MG63 (cell line): ENCODE results near the gene ELAVL2. TPM values are rescaled to one million over a fixed set of nuclear protein-coding genes. Genes with fewer than 3 reads are reported as not detected.
"Not testable (repeated sequence)": the region's sequence is repeated elsewhere in the genome, so short reads cannot be mapped to it uniquely, and the experiment has no call there.

Experiments used
- DNase-seq: peaks from one replicate; pipeline ENCODE4 v3.0.0-alpha.2; 2020
- H3K27me3 ChIP-seq: fragments of 250-450 bp; sonication (Bioruptor Pico); 2 replicates; pipeline ENCODE4 v1.5.1; 2020; ENCODE audit warnings: mild to moderate bottlenecking, moderate library complexity
- H3K36me3 ChIP-seq: fragments of 250-450 bp; sonication (Bioruptor Pico); 2 replicates; pipeline ENCODE4 v1.5.1; 2020; ENCODE audit warnings: mild to moderate bottlenecking, moderate library complexity
- H3K4me3 ChIP-seq: fragments of 250-450 bp; sonication (Bioruptor Pico); 2 replicates; pipeline ENCODE4 v1.5.1; 2020; ENCODE audit warnings: mild to moderate bottlenecking, moderate library complexity
- H3K9me3 ChIP-seq: fragments of 250-450 bp; sonication (Bioruptor Pico); 2 replicates; pipeline ENCODE4 v1.5.1; 2020; ENCODE audit warnings: mild to moderate bottlenecking, moderate library complexity
- total RNA-seq: library from RNA; depleted of rRNA; stranded (reverse); fragments of >200 nt; shearing (Covaris generic); gene quantifications from 2 replicates; pipeline ENCODE4 v1.2.3, GENCODE V29; 2014; ENCODE audit warnings: low replicate concordance

The ELAVL2 gene
- total RNA-seq, 1 experiment from 2014 or later: not detected

DNA sequence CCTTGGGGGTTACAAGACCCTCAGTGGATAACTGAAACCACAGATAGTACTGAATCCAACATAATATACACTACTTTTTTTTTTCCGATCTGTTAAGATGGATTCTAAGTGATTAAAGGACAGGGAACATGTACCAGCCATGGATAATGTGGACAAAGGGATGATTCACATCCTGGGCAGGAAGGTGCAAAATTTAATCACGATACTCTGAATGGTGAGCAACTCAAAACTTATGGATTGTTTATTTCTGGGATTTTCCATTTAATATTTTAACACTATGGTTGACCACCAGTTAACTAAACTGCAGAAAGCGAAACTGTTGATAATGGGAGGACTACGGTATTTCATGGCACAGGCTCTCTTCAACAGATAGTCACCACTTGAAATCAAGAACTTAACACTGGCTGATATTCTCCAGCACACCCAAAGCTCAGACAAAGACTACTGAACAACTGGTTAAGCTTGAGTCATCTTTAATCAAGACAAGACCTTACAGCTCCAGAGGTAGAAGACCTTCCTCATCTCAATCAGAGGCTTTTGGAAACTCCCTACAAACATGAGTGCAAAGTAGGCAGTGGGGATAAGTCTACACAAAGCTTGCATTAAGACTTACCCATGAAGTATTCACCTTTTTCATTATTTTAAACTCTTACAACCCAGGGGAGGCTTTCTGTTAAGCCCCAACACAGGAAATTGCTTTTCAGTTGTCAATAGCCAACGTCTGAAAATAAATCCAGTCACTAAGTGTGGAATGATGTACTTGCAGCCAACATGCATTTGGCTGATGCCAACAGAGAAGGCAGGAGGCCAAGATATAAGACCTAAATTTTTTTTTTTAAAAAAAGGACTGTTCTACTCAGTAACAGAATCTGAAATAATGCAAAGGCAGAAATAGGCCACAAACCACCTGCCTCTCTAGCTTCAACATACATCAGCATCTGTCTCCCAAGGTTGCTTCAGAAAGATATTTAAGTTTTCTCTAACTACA is 78.7 kb downstream of the ELAVL2 start:
- no peak for DNase-seq
- no peak overlapping the region for H3K4me3 ChIP-seq

DNA sequence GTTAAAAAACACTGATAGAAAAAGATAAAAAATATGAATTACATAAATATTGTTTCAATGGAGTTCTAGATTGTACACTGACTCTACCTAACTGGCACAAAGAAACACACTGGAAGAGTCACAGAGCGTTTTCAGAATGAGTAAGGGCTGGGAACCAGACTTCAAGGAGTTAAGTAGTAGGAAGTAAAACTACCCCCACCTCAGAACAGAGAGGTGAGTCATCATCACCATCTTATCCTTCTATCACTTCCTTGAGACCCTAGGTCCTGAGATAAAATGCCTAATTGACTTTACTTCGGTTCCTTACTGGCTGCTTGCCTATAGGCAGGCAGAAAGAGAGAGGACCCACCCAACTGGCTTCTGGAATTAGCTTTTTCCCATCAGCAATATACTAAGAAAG is 79.7 kb downstream of the ELAVL2 start:
- no peaks in the 10 kb centered on the region for H3K27me3 ChIP-seq
- DNase-seq: no peak
- H3K9me3 ChIP-seq: no peaks in the 10 kb centered on the region
- no peak overlapping the region for H3K4me3 ChIP-seq
- H3K36me3 ChIP-seq: no peaks in the 10 kb centered on the region

More for the DNA sequence above, 78.7 kb downstream of the ELAVL2 start:
- no peaks in the 10 kb centered on the region for H3K9me3 ChIP-seq
- no peaks in the 10 kb centered on the region for H3K27me3 ChIP-seq
- H3K36me3 ChIP-seq: no peaks in the 10 kb centered on the region

DNA sequence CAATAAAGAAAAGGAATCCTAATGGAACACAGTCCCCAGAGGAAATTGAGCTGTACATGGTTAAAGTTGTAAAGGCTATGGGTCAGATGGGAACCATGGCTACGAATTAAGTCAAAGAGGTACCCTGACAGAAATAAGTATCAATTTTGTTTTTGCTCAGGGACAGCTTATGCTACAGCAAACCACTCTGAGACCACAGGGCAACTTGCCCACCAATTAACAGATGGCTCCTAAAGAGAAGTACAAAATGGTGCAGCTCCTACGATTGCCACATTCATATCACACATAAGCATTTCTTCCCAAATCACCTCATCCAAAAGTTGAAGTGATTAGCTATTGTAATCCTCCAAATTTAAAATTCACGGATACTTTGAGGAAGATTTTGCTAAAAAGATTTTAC is 83.0 kb downstream of the ELAVL2 start:
- Histone ChIP-seq H3K4me3 (no peak overlapping the region), H3K9me3 (no peaks in the 10 kb centered on the region)

DNA sequence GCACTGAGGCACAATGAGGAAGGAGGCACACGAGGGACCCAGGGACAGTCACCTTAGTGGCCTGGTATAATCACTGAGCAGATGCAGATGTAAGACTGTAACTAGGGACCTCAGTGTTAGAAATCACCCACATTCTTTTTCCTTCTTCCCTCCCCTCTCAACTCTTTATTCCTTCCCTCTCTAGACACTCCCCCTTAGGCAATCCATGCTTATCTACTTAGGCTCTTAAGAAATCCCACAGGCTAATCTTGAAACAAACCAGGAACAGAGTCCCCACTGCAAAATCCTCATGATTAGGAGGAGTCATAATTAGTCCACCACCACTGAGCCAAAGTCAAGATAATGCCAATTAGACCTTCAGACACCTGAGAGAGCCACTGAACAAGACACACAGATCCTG is 84.7 kb downstream of the ELAVL2 start:
- no peaks in the 10 kb centered on the region for H3K27me3 ChIP-seq
- no peak overlapping the region for H3K4me3 ChIP-seq
- H3K9me3 ChIP-seq: no peaks in the 10 kb centered on the region
- no peaks in the 10 kb centered on the region for H3K36me3 ChIP-seq
- DNase-seq: no peak

More for the DNA sequence above, 83.0 kb downstream of the ELAVL2 start:
- Histone ChIP-seq H3K36me3 (no peaks in the 10 kb centered on the region), H3K27me3 (no peaks in the 10 kb centered on the region)
- DNase-seq: no peak

DNA sequence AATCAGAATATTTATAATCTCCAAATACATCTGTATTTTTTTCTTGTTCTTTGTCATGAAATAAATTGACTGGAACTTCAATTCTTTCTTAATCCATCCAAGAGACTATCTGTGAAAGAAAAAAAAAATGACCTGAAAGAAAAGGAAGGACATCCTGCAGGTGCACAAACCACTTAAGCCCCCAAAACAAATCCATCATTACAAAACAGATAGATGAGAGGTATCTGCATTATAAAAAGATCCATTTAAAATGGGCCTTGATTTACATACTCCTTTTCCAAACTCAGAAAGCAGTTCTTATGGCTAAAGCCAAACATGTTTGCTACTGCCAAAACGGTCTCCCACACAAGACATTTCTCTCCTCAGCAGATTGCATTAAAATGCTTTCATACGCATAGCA is 85.5 kb downstream of the ELAVL2 start:
- Histone ChIP-seq H3K36me3 (no peaks in the 10 kb centered on the region), H3K9me3 (no peaks in the 10 kb centered on the region), H3K27me3 (no peaks in the 10 kb centered on the region), H3K4me3 (no peak overlapping the region)
- no peak for DNase-seq

DNA sequence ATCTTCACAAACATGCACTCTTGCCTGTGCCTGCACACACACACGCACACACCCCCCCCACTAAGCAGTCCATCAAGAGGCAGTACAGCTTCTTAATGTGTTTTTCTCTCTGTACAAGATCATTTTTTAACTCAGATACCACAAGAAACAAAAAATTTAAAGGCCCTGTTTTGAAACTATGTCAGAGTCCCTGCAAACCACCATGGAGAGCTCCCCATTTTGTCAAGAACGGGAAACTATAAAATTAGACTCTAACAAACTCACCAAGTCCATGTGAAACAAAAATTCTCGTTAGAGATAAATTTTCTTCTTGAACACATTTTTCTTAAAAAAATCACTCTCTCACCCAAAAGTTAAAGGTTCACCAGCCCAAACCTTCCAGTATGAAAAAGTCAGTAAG is 86.3 kb downstream of the ELAVL2 start:
- no peak overlapping the region for H3K4me3 ChIP-seq
- DNase-seq: no peak

DNA sequence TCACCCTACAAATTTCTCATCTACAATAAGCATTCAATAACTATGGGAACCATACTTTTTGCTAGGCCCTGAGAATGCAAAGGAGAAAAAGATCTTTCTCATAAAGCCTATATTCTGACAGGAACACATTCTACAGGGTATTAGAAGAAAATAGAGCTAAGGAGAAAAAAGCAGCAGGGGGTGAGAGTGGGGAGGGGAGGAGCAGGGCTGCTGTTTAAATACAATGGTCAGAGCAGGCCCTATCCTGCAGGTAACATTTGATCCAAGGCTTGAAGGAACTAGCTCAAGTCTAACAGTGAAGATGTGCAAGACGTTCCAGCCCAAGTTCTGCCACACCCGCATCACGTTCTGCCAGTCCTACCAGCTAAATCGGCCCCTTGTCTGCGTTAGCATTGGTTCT is 89.7 kb downstream of the ELAVL2 start:
- no peaks in the 10 kb centered on the region for H3K36me3 ChIP-seq
- H3K4me3 ChIP-seq: no peak overlapping the region
- no peaks in the 10 kb centered on the region for H3K9me3 ChIP-seq
- DNase-seq: no peak
- H3K27me3 ChIP-seq: no peaks in the 10 kb centered on the region

More for the DNA sequence above, 86.3 kb downstream of the ELAVL2 start:
- no peaks in the 10 kb centered on the region for H3K9me3 ChIP-seq
- H3K27me3 ChIP-seq: no peaks in the 10 kb centered on the region
- no peaks in the 10 kb centered on the region for H3K36me3 ChIP-seq

DNA sequence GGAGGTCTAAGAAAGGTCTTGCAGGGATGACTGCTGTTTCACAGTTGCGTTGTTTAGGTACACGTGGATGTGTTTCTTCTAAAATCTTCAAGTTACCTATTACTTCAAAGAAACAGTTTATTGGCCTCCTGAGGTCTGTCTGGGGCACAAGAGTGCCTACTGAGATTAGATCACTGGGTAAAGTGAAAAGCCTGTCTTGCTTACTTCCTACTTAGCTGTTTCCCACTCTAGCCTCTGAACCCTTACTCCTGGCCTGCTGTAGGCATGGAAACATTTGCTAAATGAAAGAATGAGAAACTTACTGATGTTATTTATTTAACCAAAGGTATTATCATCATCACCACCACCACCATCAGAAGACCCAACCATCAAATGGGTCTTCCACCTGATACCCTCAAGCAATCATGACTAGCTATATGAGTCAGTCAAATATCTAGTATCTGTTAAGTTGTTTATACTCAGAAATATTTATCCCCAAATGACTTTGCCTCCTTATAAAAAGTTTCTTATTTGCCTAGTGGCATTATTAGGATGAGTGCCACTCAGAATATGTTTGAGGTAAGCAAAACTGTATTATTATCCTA is 92.5 kb downstream of the ELAVL2 start:
- H3K36me3 ChIP-seq: no peaks in the 10 kb centered on the region
- DNase-seq: no peak
- H3K9me3 ChIP-seq: no peaks in the 10 kb centered on the region
- no peaks in the 10 kb centered on the region for H3K27me3 ChIP-seq
- no peak overlapping the region for H3K4me3 ChIP-seq

DNA sequence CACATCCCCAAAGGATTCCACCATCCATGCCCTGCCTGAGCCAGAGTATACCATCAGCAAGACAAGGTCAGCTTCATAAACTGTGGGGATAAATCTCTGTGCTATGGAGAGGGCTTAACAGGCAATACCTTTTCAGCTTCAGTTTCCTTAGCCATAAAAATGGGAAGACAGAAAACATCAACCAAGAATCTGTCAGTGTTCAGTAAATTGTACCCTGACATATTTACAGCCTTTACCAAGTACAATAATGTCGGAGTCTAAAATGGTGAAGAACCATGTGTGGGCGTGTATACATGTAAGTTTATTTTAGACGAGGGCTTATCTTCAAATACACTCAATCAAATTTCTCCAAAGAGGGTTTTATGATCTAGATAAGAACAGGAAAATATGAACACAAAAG is 94.7 kb downstream of the ELAVL2 start:
- DNase-seq: no peak
- no peaks in the 10 kb centered on the region for H3K9me3 ChIP-seq

DNA sequence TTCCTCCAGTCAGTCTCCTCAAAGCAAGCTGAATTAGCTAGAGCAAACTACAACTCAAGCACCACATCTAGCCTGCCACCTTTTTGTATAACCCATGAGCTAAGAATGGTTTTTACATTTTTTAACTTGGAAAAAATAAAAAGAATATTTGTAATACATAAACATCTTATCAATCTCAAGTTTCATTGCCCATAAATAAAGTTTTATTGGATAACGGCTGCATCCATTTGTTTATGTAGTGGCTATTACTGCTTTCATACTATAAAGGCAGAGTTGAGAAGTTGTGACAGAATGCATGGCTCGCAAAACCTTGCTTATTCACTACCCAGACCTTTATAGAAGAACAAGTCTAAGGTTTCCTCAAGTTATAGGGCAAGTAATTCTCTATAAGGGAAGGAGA is 95.7 kb downstream of the ELAVL2 start:
- Histone ChIP-seq H3K4me3 (no peak overlapping the region), H3K9me3 (no peaks in the 10 kb centered on the region), H3K27me3 (no peaks in the 10 kb centered on the region), H3K36me3 (no peaks in the 10 kb centered on the region)
- no peak for DNase-seq

More for the DNA sequence above, 94.7 kb downstream of the ELAVL2 start:
- Histone ChIP-seq H3K36me3 (no peaks in the 10 kb centered on the region), H3K4me3 (no peak overlapping the region), H3K27me3 (no peaks in the 10 kb centered on the region)

DNA sequence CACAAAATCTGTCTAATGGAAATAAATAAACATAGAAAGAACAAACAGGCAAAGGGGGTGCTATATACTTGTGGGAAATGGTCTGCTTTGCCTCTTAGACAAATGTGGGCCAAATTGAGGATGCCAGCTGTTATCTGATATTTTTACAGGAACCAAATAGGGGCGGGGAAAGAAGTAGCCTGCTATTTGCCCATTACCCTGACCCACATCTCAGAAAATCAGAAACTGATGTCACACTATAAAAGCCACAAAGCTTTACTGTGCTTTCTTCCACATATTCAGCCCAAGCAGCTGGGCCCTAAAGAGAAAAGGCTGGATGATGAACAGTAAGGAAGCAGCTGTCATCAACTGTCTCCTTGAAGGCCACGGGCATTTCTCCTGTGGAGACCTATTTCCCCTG is 97.3 kb downstream of the ELAVL2 start:
- Histone ChIP-seq H3K27me3 (no peaks in the 10 kb centered on the region), H3K36me3 (no peaks in the 10 kb centered on the region), H3K9me3 (no peaks in the 10 kb centered on the region), H3K4me3 (no peak overlapping the region)
- no peak for DNase-seq

DNA sequence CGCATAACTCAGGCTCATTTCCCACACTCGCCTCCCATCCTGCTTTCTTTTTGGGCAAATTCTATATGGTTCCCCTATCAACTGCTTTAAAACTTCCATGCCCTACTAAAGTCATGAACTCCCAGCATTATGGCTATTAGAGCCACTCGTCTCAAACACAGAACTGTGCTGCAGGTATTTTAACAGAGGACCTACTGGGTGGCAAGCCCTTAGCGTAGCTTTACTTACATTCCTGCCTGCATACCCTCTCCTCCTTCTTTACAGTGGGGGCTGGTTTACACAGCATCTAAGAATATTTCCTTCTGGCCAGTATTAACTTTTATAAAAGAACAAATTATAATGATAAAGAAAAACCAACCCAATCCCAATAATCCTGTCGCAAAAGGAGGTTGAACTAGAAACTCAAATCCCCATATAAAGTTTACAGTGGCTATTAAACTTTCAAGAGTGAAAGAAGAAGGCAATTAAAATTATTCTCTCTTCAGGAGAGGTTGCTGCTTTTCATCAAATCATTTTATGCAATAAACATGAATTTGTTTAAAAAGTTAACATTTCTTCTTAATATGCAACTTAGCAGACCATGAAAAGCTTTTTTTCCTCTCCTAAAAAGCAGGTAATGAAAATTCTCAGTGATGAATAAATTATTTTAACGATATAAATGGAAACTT is 100.6 kb downstream of the ELAVL2 start:
- Histone ChIP-seq H3K27me3 (no peaks in the 10 kb centered on the region), H3K4me3 (no peak overlapping the region), H3K36me3 (no peaks in the 10 kb centered on the region), H3K9me3 (no peaks in the 10 kb centered on the region)
- no peak for DNase-seq

DNA sequence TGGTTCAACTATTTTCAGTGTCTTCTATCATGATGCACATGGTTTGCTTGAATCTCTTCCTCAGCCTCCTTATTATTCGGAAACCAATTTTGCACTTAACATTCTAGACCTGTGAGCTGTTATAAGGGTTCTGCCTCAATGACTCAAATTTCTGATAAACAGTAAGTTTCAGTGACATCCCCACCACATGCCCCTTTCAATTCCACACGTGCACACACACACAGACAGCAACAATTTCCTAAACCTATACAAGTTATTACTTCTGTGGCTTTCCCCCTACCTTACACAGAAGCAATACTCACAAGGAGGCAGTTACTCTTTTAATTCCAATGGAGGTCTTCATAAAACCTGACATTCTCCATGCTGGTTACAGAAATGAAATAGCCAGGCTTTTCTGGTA is 102.4 kb downstream of the ELAVL2 start:
- H3K36me3 ChIP-seq: no peaks in the 10 kb centered on the region
- H3K4me3 ChIP-seq: no peak overlapping the region
- no peaks in the 10 kb centered on the region for H3K9me3 ChIP-seq
- DNase-seq: no peak
- H3K27me3 ChIP-seq: no peaks in the 10 kb centered on the region

DNA sequence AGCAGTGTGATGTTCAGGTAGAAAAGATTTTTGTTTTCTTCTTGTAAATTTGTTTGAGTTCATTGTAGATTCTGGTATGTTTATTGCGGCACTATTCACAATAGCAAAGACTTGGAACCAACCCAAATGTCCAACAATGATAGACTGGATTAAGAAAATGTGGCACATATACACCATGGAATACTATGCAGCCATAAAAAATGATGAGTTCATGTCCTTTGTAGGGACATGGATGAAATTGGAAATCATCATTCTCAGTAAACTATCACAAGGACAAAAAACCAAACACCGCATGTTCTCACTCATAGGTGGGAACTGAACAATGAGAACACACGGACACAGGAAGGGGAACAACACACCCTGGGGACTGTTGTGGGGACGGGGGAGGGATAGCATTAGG is 103.0 kb downstream of the ELAVL2 start:
- DNase-seq, H3K27me3 ChIP-seq, H3K4me3 ChIP-seq, H3K36me3 ChIP-seq, H3K9me3 ChIP-seq: not testable (repeated sequence)

DNA sequence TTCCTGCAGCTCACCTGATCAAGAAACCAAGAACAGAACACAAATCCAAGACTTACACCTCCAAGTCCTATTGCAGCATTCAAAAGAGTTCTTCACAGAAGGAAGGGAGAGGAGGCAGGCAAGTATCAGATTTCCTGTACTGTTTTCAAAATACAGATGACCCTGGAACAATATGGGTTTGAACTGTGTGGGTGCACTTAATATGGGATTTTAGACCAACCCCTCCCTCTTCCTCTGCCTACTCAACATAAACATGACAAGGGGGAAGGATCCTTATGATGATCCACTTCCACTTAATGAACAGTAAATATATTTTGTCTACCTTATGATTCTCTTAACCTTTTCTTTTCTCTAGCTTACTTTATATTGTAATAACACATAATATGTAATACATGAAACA is 104.6 kb downstream of the ELAVL2 start:
- no peak for DNase-seq
- H3K27me3 ChIP-seq: no peaks in the 10 kb centered on the region
- no peaks in the 10 kb centered on the region for H3K9me3 ChIP-seq

DNA sequence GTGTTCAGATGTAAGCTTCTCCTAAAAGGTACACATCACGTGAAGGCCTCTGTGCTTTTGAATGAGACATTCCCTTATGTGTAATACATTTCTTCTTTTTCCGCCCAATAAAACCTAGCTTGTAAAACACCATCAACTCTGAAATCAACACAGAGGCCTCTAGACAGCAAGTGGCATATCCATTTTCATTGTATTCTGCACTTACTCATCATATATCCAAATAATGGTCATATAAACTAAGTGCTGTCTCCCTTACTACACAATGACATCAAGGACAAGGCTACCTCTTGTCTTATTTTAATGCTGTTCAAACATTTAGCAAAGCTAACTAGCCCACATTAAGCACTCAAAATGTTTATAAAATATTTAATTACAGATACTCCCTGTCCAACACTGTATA is 108.5 kb downstream of the ELAVL2 start:
- no peaks in the 10 kb centered on the region for H3K27me3 ChIP-seq
- H3K9me3 ChIP-seq: no peaks in the 10 kb centered on the region
- no peak overlapping the region for H3K4me3 ChIP-seq
- DNase-seq: no peak
- H3K36me3 ChIP-seq: no peaks in the 10 kb centered on the region

More for the DNA sequence above, 104.6 kb downstream of the ELAVL2 start:
- H3K4me3 ChIP-seq: no peak overlapping the region
- no peaks in the 10 kb centered on the region for H3K36me3 ChIP-seq

DNA sequence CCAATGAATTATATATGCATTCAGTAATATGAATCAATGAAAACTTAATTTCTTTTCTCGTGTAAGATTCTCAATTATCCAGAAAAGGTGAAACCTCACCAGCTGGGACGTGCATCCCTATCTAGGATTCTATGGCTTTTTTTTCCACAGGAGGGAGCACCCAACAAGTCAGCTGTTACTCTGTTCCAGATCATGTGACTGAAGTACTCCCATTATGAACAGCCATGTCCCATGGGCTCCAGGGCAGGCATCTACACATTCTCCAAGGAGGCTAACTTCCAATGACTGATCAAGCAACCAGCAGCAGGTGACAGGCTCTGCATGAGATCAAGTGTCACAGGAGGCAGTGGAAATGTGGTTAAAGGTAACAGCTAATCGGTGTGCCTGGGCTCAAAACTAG is 118.8 kb downstream of the ELAVL2 start:
- Histone ChIP-seq H3K4me3 (no peak overlapping the region), H3K36me3 (no peaks in the 10 kb centered on the region), H3K9me3 (no peaks in the 10 kb centered on the region), H3K27me3 (no peaks in the 10 kb centered on the region)
- DNase-seq: no peak
